GM21381 (cell line): Measurements from ENCODE around the gene ZSWIM2.
A peak's percentile ranks its signal among the peaks of the same experiment; 100 is the strongest.
"Not testable (repeated sequence)": the region's sequence is repeated elsewhere in the genome, so short reads cannot be mapped to it uniquely, and the experiment has no call there.

Experiments
- ATAC-seq: cut with Tn5 transposase; IDR thresholded peaks from one replicate; pipeline ENCODE4 v1.9.1; 2021; ENCODE audit warnings: mild to moderate bottlenecking, moderate library complexity; ENCODE audit not compliant: unreplicated experiment

Gene ZSWIM2, protein sequence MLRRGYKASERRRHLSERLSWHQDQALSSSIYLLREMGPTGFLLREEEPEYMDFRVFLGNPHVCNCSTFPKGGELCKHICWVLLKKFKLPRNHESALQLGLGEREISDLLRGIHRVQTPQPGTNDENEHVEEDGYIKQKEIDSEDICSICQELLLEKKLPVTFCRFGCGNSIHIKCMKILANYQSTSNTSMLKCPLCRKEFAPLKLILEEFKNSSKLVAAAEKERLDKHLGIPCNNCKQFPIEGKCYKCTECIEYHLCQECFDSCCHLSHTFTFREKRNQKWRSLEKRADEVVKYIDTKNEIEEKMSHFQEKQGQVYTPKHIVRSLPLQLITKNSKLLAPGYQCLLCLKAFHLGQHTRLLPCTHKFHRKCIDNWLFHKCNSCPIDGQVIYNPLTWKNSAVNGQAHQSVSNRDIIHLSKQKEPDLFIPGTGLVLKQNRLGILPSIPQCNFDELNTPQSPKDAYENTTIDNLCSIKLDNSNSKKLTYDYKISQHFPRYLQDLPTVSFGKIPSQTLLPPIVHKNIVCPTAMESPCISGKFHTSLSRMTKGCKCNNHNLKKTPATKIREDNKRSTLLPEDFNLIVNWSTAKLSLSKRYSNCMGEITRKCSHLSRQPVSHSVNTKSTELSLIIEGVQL

DNA sequence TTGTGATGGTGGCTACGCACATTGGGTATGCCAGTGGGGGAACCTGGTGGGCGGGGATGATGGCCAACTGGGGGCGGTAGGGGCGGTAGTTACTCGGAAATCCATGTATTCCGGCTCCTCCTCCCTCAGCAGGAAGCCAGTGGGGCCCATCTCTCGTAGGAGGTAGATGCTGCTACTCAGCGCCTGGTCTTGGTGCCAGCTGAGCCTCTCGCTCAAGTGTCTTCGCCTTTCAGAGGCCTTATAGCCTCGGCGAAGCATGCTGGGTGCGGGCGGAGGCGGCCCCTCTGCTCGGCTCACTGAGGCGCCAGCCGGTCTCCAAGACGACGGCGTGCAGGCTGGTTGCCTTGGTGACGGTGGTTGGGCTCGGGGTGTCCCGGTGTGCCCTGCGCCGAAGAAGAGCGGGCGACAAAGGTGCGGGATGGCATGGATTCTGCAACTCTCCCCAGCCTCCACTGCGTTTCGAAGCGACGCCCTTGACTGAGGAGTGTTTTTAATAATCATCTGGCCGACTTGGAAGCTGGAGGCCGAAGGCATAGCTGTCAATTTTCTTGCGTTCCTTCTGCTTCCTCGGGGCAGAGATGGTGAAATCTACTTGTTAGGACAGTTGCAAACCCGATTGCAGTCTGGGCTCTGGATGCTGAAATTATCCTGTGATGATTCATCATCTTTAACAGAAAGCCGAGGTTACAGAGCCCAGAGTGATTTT, at the start of gene ZSWIM2:
Gene ZSWIM2, minus strand, starts transcription at position 298 of the 706 bp plus-strand sequence. Its CDS starts 40 bp downstream, at position 258.
- ATAC-seq, result peak; percentile 71

DNA sequence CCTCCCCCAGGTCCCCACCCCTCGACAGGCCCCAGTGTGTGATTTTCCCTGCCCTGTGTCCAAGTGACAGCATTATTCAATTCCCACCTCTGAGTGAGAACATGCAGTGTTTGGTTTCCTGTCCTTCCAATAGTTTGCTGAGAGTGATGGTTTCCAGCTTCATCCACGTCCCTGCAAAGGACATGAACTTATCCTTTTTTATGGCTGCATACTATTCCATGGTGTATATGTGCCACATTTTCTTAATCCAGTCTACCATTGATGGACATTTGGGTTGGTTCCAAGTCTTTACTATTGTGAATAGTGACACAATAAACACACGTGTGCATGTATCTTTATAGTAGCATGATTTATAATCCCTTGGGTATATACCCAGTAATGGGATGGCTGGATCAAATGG, 47.2 kb upstream of the ZSWIM2 start:
- not testable (repeated sequence) for ATAC-seq

DNA sequence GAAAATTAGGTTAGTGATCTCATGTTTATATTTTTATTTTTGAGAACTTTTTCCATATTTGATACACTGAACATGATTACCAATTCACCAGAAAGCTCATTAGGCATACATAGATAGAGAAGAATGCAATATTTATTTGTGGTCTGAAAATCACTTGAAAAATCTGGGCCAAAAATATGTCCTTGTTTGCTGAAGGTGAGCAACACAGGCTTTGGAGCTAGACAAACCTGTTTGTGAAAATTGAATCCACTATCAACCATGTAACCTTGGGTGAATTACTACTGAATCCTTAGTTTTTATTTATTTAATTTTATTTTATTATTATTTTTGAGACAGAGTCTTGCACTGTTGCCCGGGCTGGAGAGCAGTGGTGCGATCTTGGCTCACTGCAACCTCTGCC, 46.5 kb upstream of the ZSWIM2 start:
- ATAC-seq, result no peak

DNA sequence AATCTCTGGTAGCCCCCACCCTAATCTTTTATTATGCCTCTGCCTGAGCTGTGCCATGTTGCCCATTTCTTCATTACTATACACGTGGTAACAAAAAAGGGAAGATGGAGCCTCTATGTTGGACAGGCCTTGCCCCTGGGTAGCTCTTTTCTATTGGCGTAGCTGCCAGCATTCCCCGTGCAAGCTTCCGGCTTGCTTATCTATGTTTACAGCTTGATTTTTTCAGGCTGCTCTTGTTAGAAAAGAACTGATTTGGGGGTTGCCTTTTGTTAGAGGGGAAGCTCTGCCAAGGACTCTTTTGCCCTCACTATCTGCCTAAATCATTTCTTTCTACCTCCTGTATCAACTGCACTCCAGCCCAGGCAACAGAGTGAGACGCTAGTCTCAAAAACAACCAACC, 45.5 kb upstream of the ZSWIM2 start:
- ATAC-seq, result no peak

DNA sequence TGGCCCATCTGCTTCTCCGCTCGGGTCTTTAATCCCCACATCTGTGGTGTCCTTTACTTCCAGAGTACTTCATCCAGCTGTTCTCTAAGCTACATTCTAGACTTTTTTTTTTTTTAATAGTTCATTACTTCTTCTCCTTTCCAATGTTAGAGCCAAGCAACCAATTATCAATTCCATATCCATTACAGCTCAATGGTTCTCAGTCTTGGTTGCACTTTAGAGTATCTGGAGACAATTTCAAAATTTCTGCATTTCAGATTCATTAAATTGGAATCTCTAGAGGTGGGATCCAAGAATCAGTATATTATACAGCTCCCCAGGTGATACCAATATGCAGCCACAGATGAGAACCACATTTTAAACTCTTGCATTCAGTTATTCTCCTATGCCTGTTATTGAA, 43.9 kb upstream of the ZSWIM2 start:
- no peak for ATAC-seq

DNA sequence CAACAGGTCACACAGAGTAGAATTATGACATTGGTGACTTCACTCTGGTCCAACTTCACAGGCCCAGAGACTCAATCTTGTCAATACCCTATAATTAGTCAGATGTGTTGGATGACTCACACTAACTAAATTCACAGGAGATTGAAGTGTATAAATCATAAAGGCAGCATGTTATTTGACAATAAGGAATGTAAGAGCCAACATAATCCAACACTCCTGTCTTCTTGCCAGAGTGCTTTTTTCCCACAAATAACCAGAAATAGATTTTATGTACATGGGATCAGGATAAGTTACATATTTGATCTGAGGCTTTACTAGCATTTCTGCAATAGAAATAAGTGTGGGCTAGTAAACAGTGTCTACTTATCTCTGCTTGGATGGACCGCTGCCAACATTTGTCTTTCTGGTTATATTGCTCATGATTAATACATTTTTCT, 42.2 kb upstream of the ZSWIM2 start:
- ATAC-seq, result no peak

DNA sequence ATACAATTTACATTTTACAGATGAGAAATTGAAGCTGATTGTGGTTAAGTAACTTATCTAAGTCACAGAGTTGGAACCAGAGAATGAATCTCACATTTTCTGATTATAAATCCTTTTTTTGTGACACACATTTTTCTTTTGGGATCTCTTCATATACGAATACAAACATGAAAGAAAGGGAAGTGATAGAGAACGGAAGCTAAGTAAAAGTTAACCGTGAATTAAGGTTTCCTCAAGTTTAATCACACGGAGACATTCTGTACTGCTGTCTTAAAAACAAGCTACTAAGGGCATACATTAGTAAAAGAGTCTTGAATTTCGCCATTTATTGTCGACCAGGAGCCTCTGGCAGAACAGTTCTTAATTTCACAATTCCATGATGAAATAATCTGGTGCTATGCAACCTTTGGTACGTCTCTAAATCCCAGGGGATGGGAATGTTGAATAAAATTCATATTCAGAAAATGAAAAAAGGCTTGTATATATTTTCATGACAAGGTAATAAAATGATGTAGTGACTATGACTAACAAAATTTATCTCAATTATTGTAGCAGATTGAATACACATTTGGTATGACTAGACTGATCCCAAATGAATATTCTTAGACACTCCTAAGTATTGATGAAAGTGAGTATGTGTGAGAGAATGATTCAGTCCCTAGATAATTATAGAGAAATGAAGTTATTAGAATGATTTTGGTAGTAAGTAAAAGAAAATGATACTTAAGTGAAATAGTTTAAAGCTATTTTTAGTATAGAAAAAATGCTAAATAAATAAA, 40.3 kb upstream of the ZSWIM2 start:
- no peak for ATAC-seq

DNA sequence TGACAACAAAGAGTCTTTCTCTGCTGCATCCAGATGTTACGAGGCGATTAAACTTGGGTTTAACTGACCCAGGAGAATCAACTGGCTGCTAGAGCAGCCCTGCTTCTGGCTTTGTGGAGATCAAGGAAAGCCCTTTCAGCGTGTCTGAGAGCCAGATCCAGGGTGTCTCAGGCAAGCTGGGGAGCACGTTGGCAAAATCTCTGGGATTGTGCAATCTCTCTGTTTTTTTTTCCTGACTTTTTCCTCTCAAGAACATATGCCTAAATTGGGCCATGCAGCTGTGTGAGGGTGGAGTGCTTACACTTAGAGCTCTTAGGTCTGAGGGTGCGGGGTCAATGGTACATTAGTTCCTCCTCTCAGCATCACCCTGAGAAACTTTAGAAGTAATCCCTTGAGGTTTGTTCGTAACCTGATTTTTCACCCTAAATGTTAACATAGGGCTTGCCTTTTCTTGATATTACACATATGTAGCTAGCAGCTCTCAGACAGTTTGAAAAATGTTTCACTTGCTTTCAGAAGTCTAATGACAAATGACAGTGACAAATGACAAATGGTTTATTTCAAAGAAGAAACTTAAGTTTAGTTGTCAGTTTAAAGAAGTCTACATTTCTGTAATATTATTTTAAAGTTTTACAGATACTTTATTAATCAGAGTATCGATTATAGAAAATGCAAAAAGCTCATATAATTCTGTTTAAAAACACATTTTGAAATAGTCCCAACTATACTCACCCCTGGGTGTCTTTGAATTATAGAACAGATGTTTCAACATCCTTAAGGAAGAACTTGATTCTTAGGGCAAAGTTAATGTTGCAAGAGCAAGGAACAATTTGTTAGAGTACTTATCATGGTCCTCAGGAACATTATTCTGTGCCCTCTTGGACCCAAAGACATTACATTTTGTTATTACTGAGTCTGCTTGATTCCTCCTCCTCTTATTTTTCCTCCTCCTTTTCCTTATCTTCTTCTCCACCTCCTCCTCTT, 38.4 kb upstream of the ZSWIM2 start:
- no peak for ATAC-seq

DNA sequence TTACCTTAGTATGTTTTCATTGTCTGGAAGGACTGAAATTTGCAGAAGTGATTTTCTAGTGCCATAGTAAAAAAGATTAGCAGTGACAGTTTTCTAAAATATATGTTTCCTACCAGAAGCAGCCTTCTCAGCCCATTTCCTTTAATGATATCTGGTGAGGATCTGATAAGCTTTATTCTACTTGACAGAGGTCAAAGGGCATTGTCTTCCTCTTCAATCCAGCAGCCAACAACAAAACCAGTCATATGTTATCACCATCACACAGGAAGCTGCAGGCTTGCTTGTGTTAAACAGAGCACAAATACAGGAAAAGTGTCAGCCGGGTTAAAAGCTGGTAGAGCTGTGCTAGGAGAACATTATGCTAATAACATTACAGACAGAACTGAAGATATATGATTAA, 35.6 kb upstream of the ZSWIM2 start:
- no peak for ATAC-seq

DNA sequence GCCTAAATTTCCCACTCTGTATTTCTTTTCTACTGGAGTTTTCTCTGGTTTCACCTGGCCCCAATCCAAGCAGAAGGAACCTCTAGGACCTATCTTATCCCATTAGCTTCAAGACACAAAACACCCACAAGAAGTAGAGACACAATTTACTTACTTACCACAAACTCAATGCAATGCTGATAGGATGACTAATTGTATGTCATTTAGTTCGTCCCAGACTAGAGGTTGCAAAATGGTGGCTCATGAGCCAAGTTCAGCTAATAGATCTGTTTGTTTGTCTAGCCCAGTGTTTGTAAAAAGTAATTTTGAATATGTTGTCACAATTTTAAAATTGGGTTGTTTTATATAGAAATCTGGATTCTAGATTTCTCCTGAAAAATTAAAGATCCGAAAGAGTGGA, 34.7 kb upstream of the ZSWIM2 start:
- no peak for ATAC-seq

DNA sequence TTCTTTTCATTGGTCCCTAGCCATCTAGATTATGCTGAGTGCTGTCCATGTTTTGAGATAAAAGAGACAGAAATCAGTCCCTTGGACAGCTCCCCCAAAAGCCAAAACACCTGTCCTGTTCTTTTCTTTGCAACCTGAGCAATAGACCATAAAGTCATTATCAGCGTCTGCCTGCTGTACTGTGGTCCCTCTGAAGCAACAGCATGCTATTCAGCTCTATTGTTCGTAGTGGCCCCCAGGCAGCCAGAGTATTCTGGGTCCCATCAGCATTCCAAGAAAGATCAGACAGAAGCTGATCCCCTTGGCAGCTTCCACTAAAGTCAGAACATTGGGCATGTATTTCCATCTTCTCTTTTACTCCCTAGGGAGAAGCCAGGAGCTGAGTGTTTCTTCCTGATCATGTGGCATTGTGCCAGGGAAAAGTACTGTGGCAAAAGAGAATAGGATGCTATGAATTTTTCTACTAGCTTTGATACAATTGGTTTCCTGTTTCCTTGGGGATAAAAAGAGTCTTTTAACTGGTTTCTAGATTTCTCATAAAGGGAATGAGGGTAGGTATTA, 33.6 kb upstream of the ZSWIM2 start:
- ATAC-seq, result no peak

DNA sequence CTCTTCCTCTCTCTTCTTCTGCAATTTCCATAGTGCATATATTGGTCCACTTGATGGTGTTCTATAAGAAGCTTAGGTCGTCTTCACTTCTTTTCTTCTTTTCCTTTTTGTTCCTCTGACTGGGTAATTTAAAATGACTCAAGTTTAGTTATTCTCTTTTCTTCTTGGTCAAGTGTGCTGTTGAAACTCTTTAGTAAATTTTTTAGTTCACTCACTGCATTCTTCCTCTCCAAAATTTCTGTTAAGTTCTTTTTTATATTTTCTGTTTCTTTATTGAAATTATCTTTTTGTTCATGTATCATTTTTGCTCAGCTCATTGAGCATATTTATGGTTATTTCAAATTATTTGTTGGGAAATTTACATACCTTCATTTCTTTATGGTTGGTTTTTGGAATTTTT, 32.7 kb upstream of the ZSWIM2 start:
- ATAC-seq, result no peak

DNA sequence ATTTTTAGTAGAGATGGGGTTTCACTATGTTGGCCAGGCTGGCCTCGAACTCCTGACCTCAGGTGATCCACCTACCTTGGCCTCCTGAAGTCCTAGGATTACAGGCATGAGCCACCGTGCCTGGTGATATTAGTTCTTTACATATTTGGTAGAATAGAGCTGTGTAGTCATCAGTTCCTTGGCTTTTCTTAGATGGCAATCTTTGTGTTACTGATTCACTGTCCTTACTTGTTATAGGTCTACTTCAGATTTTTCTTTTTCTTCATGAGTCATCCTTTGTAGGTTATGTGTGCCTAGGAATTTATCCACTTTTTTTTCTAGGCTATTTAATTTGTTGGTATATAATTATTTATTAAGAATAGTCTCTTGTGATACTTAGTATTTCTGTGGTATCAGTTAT, 30.3 kb upstream of the ZSWIM2 start:
- ATAC-seq, result no peak

DNA sequence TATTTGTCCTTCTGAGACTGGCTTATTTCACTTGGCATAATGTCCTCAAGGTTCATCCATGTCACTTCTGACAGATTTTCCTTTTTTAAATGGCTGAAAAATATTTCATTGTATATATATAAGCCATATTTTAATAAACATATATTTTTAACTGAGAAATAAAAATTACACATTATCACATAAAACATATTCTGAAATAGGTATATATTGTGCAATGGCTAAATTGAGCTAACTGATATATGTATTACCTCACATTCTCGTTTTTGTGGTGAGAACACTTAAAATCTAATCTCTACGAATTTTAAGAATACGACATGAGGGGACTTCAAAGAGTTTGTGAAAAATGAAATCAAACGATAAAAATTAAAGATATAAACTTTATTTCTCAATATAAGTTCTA, 25.7 kb upstream of the ZSWIM2 start:
- ATAC-seq, result no peak

DNA sequence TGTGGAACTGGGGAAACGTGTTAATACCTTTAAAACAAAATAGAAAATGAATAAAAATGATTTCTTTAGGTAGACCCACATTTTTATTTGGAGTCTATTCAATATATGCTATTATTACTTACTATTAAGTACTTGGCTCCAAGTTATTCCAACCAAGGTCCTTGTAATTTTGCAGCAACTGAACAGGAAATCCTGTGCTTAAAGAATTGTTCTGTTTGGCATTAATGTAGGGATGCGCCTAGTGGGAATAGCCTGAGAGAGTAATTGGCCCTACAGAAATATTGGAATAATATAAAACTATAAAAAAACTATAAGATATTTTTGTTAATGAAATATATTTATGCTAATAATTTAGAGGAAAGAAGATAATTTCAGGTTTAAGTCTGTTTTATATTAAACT, 22.9 kb upstream of the ZSWIM2 start:
- no peak for ATAC-seq

DNA sequence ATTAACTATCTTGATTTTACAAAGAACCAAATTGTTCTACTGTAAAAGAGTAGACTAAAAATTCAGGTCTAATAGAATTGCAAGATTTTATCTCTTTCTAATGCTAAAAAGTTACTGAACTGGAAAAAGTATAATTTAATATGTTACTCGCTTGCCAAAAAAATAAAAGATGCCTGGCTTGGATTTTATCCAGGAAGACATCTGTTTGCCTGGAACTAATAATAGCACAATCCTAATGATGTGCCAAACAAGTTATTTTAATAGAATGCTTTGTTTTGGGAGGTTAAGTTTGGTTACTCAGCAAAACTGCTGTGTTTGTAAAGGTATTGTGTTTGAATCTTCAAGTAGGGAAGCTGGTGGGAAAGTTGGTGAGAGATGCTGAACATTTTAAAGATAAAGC, 19.4 kb upstream of the ZSWIM2 start:
- ATAC-seq, result no peak

DNA sequence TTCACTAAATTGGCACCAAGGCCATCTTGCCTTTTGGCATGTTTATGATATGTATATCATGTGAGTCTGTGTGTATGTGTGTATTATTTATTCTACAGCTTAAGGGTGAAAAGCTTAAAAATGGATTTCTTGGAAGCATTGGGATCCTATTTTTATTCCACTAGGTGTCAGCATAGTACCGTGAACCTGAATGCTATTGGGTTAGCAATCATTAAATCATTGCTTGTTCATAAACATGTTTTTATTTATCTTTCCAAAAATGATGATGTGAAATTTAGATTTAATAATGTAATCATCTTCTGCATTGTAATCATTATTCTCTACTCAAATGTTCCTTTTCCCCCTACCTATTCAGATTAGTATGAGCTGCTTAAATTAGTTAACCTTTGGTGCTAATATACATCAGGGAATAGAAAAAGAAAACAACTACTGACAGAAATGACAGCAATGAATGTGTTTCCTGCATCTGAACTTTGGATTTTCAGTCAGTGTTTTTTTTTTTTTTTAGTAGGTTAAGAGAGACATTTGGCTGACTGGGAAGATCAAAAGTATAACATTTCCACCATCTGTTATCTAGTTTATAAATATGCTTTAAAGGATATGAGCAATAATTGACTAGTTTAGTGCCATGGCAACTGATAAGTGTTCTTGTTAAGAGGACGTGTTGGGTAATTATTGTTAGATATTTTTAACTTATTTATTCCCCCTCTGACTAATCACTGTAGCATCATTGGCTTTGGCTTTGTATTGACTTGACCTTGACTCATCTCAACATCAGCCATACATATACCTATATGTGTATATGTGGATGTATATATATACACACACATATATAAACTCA, 14.1 kb upstream of the ZSWIM2 start:
- ATAC-seq, result no peak

DNA sequence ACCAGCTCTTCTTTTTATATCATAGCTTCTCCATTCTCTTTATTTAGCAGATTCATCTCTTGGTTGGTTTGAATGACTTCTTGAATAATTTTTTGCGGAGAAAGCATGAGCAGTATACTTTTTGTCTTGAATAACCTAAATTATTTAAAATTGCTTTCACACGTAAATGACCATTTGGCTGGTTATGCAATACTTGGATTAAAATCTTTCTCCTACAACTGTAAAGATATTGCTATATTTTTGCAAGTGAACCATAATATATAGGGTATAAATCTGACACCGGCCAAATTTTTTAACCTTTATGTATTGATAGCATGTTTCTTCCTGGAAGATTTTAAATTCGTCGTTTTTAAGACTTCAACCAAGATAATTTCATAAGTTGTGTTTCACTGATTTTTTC, 6.2 kb upstream of the ZSWIM2 start:
- ATAC-seq, result no peak

DNA sequence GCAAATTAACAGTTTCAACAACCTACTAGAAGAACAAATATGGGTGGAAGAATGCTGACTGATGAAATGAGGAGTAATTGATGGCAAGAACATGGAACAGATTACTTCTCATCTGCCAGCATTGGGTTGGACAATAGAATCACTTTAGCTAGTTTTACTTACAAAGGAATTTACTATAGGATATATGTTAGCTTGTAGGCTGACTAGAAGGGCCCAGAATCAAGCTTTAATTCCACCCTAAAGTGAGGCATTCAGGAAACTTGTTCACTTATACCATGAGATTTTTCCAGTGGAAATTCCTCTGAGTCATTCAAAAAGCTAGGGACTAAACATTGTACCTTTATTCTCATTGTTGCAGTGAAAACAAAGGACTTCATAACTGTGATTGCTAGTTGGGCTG, 5.0 kb upstream of the ZSWIM2 start:
- no peak for ATAC-seq
